Endothelial cell of umbilical vein (primary cell): ENCODE data around the gene AMELX. TPM values are rescaled to one million over a fixed set of nuclear protein-coding genes. Genes with fewer than 3 reads are reported as not detected.

Experiments used
- BruUV-seq: library from RNA; stranded (reverse); fragments of 400-500 nt; replicated peaks from 2 replicates; lab custom pipeline; 2021; lab: Mats Ljungman, UMichigan
- CTCF ChIA-PET: fragments of 300-600, 350-600 bp; sonication (Branson Sonifier 250); formaldehyde crosslinking; loops from one replicate; lab custom pipeline; 2021; ENCODE audit warnings: antibody characterized with exemption, inconsistent platforms; lab: Charles Lee
- POLR2A ChIA-PET: fragments of 300-600, 350-600 bp; sonication (Branson Sonifier 250); formaldehyde crosslinking; loops from one replicate; lab custom pipeline; 2021; ENCODE audit warnings: antibody characterized with exemption, inconsistent platforms; lab: Charles Lee
- DNase-seq: peaks from one replicate; pipeline ENCODE4 v3.0.0-alpha.2; 2011; ENCODE audit warnings: low read depth, low spot score
- FAIRE-seq: peaks from 2 replicates; lab custom pipeline; 2011; peaks lifted over from hg19 to GRCh38; lab: Jason Lieb, UNC
- H2AFZ ChIP-seq: 2 replicates; pipeline ENCODE4 v1.6.0; 2012; ENCODE audit warnings: low read depth, low read length, control low read depth, inconsistent platforms
- H3K27ac ChIP-seq: 2 replicates; pipeline ENCODE4 v1.5.1; 2011; ENCODE audit warnings: low read depth, mild to moderate bottlenecking, control low read depth, low read length, moderate library complexity; ENCODE audit not compliant: insufficient read depth
- H3K27me3 ChIP-seq, 2 experiments: 2 replicates each; pipeline versions ENCODE4 v1.6.0 to v1.6.1; 2011; ENCODE audit warnings: low read length in 2 of 2, mixed read lengths in 1 of 2; ENCODE audit not compliant: control insufficient read depth in 2 of 2, insufficient read depth in 2 of 2
- H3K36me3 ChIP-seq, 2 experiments: 2 replicates in 1 of 2; 3 replicates in 1 of 2; pipeline ENCODE4 v1.5.1; 2011; ENCODE audit warnings: low read length in 2 of 2, mild to moderate bottlenecking in 1 of 2, moderate library complexity in 1 of 2; ENCODE audit not compliant: control insufficient read depth in 2 of 2, insufficient read depth in 2 of 2; ENCODE audit errors: extremely low read depth in 1 of 2
- H3K4me1 ChIP-seq: 3 replicates; pipeline ENCODE4 v1.5.1; 2011; ENCODE audit warnings: mild to moderate bottlenecking, low read length; ENCODE audit not compliant: control insufficient read depth, insufficient read depth; ENCODE audit errors: extremely low read depth
- H3K4me2 ChIP-seq: 2 replicates; pipeline ENCODE4 v1.6.1; 2011; ENCODE audit warnings: low read length, control low read depth, mixed read lengths; ENCODE audit not compliant: insufficient read depth
- H3K4me3 ChIP-seq, 3 experiments: fragments of 200-600 bp in 1 of 3; sonication (generic), shearing (Covaris generic) in 1 of 3; replicated peaks in 1 of 3; 2 replicates each; pipeline ENCODE4 v1.5.1; 2011 to 2016; ENCODE audit warnings: control low read depth in 3 of 3, low read length in 3 of 3, mild to moderate bottlenecking in 2 of 3, inconsistent platforms in 1 of 3, low read depth in 1 of 3, moderate library complexity in 1 of 3; ENCODE audit not compliant: insufficient read depth in 1 of 3
- H3K79me2 ChIP-seq: 2 replicates; pipeline ENCODE4 v1.6.0; 2012; ENCODE audit warnings: low read length, inconsistent platforms; ENCODE audit not compliant: control insufficient read depth, insufficient read depth
- H3K9ac ChIP-seq: replicated peaks from 2 replicates; pipeline ENCODE3; 2011; ENCODE audit warnings: low read length, control low read depth; ENCODE audit not compliant: insufficient read depth; ENCODE audit errors: extremely low read depth
- H3K9me1 ChIP-seq: replicated peaks from 3 replicates; pipeline ENCODE4 v1.6.0; 2011; ENCODE audit warnings: mild to moderate bottlenecking, low read length; ENCODE audit not compliant: control insufficient read depth, insufficient read depth; ENCODE audit errors: extremely low read depth
- H3K9me3 ChIP-seq: replicated peaks from 2 replicates; pipeline ENCODE4 v1.5.1; 2012; ENCODE audit warnings: low read length, inconsistent platforms; ENCODE audit not compliant: control insufficient read depth, insufficient read depth
- H4K20me1 ChIP-seq: replicated peaks from 2 replicates; pipeline ENCODE3; 2011; ENCODE audit warnings: mild to moderate bottlenecking, low read length; ENCODE audit not compliant: control insufficient read depth, insufficient read depth; ENCODE audit errors: extremely low read depth
- CTCF ChIP-seq, 2 donors: IDR thresholded peaks; 1 replicate in 1 of 2; 2 replicates in 1 of 2; pipeline ENCODE4 v1.5.1; 2011; ENCODE audit warnings: low read length in 2 of 2, mild to moderate bottlenecking in 2 of 2, moderate library complexity in 2 of 2, control low read depth in 1 of 2, inconsistent platforms in 1 of 2, low read depth in 1 of 2; ENCODE audit not compliant: insufficient read depth in 1 of 2; ENCODE audit errors: extremely low read depth in 1 of 2
- EZH2 ChIP-seq: IDR thresholded peaks from 2 replicates; pipeline ENCODE4 v1.6.1; 2012; ENCODE audit warnings: borderline replicate concordance, low read depth, mild to moderate bottlenecking, moderate library complexity, low read length, inconsistent platforms; ENCODE audit not compliant: severe bottlenecking
- FOS ChIP-seq: IDR thresholded peaks from 2 replicates; pipeline ENCODE4 v1.6.1; 2011; ENCODE audit warnings: mild to moderate bottlenecking, low read length, moderate library complexity, borderline replicate concordance; ENCODE audit not compliant: insufficient read depth
- GATA2 ChIP-seq: IDR thresholded peaks from 2 replicates; pipeline ENCODE4 v1.7.0; 2011; ENCODE audit warnings: low read depth, mild to moderate bottlenecking, moderate library complexity, mixed read lengths, low read length; ENCODE audit not compliant: insufficient read length, insufficient read depth
- JUN ChIP-seq: IDR thresholded peaks from 2 replicates; pipeline ENCODE4 v1.6.1; 2011; ENCODE audit warnings: borderline replicate concordance, low read depth; ENCODE audit not compliant: insufficient read length, insufficient read depth
- MAX ChIP-seq: IDR thresholded peaks from 2 replicates; pipeline ENCODE4 v1.6.1; 2011; ENCODE audit not compliant: insufficient read depth, insufficient read length
- MYC ChIP-seq: IDR thresholded peaks from one replicate; pipeline ENCODE4 v1.6.1; 2011; ENCODE audit warnings: mild to moderate bottlenecking, low read depth, low read length
- POLR2A ChIP-seq: IDR thresholded peaks from 2 replicates; pipeline ENCODE4 v1.6.1; 2012; ENCODE audit warnings: low read depth, mild to moderate bottlenecking, control low read depth, low read length
- POLR2AphosphoS5 ChIP-seq: IDR thresholded peaks from 2 replicates; pipeline ENCODE4 v1.6.1; 2012; ENCODE audit warnings: low read depth, mild to moderate bottlenecking, control low read depth, low read length, moderate library complexity; ENCODE audit not compliant: insufficient read depth
- dilution Hi-C: fragments of 300-500 bp; cut with MboI; formaldehyde crosslinking; loops from one replicate; pipeline ENCODE4 v1.15.0; 2019; ENCODE audit warnings: low sequenced_read_pairs; ENCODE audit not compliant: extremely low pct_ligation_motif_present
- intact Hi-C: fragments of 100-400 bp; cut with micrococcal nuclease; formaldehyde crosslinking; loops from one replicate; pipeline ENCODE4 v1.10.0; 2022
- polyA plus RNA-seq, 4 experiments: library from polyadenylated mRNA; depleted of rRNA in 3 of 4; stranded (reverse) in 3 of 4; unstranded in 1 of 4; fragments of >200 nt; gene quantifications; 2 replicates each; pipeline versions ENCODE4 v1.2.1 to v1.2.3, GENCODE V29; 2011 to 2012; ENCODE audit warnings: missing spikeins in 1 of 4
- total RNA-seq: library from RNA; stranded (reverse); gene quantifications from 2 replicates; pipeline ENCODE4 v1.2.3, GENCODE V29; 2021

AMELX gene
- total and polyA plus RNA-seq, 2 donors (not counting 3 experiments of a cell fraction or from before 2014, with no cell fraction given), result not detected

GRCh38 chrX:11337292-11338009 is 44.2 kb downstream of the AMELX start:
- H4K20me1 ChIP-seq, result no peaks in the 10 kb centered on the region
- no peaks in the 10 kb centered on the region for H3K79me2 ChIP-seq
- H3K27ac ChIP-seq, result no peak overlapping the region
- intact Hi-C loops, result no loop called here
- DNase-seq (no peak), FAIRE-seq (no peak)
- H3K27me3 ChIP-seq, result no peaks in the 10 kb centered on the region
- H3K9me1 ChIP-seq, result no peaks in the 10 kb centered on the region
- CTCF ChIA-PET, result interaction anchor here (1.1 kb wide), 1 partner anchor 8 kb away, joined by 3 read pairs; no protein-coding TSS in a partner anchor
- H3K9me3 ChIP-seq, result no peaks in the 10 kb centered on the region
- H3K4me1 ChIP-seq, result peaks cover 10% of the 10 kb centered on the region
- no peak overlapping the region for H3K9ac ChIP-seq
- no peak overlapping the region for H3K4me3 ChIP-seq
- POLR2A ChIA-PET, result no interaction called here
- no peaks in the 10 kb centered on the region for H3K36me3 ChIP-seq
- BruUV-seq, result no TSS peak
- no peak for TF ChIP-seq MYC
- TF ChIP-seq FOS, result no peak
- no peak overlapping the region for H3K4me2 ChIP-seq
- dilution Hi-C loops, result no loop called here
- no peak overlapping the region for H2AFZ ChIP-seq

GRCh38 chrX:11341274-11342201 is 48.3 kb downstream of the AMELX start:
- ChIA-PET POLR2A (interaction anchor here (0.7 kb wide), 1 partner anchor 1636 kb away, joined by 4 read pairs; no protein-coding TSS in a partner anchor), CTCF (interaction anchor here (0.6 to 1.1 kb wide), 4 partner anchors 10 to 40 kb away, joined by 3 to 4 read pairs (median 4); no protein-coding TSS in a partner anchor)
- Histone ChIP-seq H3K4me3 (peak overlapping the region in 1 of 3 experiments; percentile 18), H4K20me1 (no peaks in the 10 kb centered on the region), H3K9me3 (no peaks in the 10 kb centered on the region), H3K9ac (peak overlapping the region; percentile 79), H3K27me3 (no peaks in the 10 kb centered on the region), H3K4me2 (peak overlapping the region; percentile 67), H3K9me1 (no peaks in the 10 kb centered on the region), H2AFZ (no peak overlapping the region), H3K36me3 (no peaks in the 10 kb centered on the region), H3K4me1 (peaks cover 14% of the 10 kb centered on the region), H3K27ac (peak overlapping the region; percentile 96), H3K79me2 (no peaks in the 10 kb centered on the region)
- dilution Hi-C loops (no loop called here), intact Hi-C loops (loop anchor here (1.0 to 5.0 kb wide), 6 partner anchors 9 to 584 kb away; no protein-coding TSS in a partner anchor)
- TF ChIP-seq JUN (peak; percentile 94), GATA2 (peak; percentile 70), POLR2AphosphoS5 (no peak), EZH2 (no peak), MYC (no peak), CTCF (IDR thresholded peaks at IDR 0.05; ENCODE audit: extremely low read depth in 1 of 2, insufficient read depth in 1 of 2, low read depth in 1 of 2, low read length in 2 of 2) (no peak), FOS (peak; percentile 47), POLR2A (no peak), MAX (no peak)
- BruUV-seq, result TSS peak; percentile 97
- FAIRE-seq, result peak; percentile 95
- peak; percentile 89 for DNase-seq
